Erythroblast (primary cell): ENCODE measurements around the gene C10orf143.

Source experiments
- DNase-seq, 2 experiments: peaks; one replicate each; lab custom pipeline; 2025; lab: John Stamatoyannopoulos, UW
- GATA1 ChIP-seq: IDR thresholded peaks from 2 replicates; pipeline ENCODE4 v1.6.1; 2011; ENCODE audit warnings: low read depth, mild to moderate bottlenecking, control low read depth, low read length, moderate library complexity
- POLR2A ChIP-seq: IDR thresholded peaks from 2 replicates; pipeline ENCODE4 v1.6.1; 2011; ENCODE audit warnings: mild to moderate bottlenecking, low read length

C10orf143 gene

DNA sequence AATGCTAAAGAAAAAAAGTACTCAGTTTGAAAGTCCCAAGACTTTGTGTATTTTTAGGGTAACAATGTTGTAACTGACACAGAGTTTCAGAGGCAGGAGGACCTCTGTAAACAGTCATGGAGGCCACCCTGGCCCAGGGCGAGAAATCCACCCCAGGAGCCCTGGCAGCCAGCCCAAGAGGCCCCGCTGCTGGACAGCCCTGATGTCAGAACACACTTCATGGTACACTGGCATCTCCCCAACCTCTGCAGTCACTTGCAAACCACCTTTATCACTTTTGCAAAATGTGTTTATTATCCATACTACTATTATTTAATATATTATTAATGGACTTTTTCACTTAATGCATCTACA lies 30.2 kb downstream of the C10orf143 start:
- DNase-seq: no peak
- TF ChIP-seq GATA1 (no peak), POLR2A (no peak)

- no peak for DNase-seq
- TF ChIP-seq GATA1: no peak
- TF ChIP-seq POLR2A: no peak
Measured at GRCh38 chr10:130079614-130080460, 30.8 kb downstream of the C10orf143 start.

DNA sequence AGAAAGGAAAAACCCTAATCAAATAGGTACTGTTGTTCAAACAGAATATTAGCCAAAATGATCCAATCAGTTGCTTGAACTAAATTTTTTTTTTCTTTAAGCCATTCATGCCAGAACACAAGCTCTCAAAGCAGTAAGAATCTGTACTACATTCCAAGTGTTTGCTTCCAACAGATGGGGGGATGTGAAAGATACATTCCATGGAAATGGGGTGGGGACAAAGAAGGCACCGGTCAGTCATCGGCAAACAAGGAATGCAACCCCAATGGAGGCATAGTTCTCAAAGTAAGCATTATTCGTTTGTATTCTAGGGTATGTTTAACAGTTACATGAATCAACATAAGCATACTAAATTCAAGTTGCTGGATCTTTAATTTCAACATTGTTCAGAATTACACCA lies 32.5 kb downstream of the C10orf143 start:
- TF ChIP-seq GATA1 (no peak), POLR2A (no peak)
- no peak for DNase-seq

DNA sequence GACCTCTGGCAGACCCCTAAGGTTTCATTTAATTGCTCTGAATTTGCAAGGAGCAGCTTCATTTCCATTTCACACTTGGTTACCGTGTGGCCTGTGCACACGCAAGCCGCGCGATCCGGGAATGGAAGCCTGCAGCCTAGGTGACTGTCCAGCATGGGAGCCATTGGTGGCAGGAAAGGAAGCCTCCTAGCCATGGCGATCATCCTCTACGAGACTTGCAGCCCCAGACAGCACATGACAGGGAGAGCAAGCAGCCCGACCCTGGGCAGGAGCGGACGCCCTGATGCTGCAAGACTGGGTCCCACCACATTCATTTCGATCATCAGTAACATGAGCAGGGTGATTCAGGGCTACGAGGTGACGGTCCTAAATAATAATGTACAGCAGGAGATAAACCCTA lies 33.9 kb downstream of the C10orf143 start:
- TF ChIP-seq GATA1: no peak
- TF ChIP-seq POLR2A: no peak
- no peak for DNase-seq

GRCh38 chr10:130074639-130075038 lies 36.0 kb downstream of the C10orf143 start:
- TF ChIP-seq POLR2A (no peak), GATA1 (no peak)
- no peak for DNase-seq

DNA sequence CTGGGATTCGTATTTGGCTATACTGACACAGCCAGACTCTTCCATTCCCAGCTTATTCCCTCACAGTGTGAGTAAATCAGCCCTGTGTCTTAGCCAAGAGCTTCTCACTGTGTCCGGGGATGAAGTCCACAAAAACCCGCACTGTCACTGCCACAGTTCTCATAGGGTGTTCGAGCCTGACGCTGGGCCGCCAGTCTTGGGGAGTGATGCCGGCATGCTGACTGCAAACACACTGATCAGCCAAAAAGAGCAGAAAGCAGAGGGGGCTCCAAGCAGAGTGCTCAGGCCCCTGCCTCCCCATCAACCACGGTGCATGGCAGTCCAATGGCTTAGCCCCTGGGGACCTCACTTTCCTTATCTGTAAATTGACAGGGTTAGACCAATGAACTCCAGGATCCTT lies 36.7 kb downstream of the C10orf143 start:
- TF ChIP-seq GATA1: no peak
- no peak for TF ChIP-seq POLR2A
- DNase-seq: no peak

GRCh38 chr10:130072247-130072646 lies 38.4 kb downstream of the C10orf143 start:
- DNase-seq: no peak

GRCh38 chr10:130067893-130068292 lies 42.7 kb downstream of the C10orf143 start:
- TF ChIP-seq POLR2A (no peak), GATA1 (no peak)
- no peak for DNase-seq

More at GRCh38 chr10:130072247-130072646, 38.4 kb downstream of the C10orf143 start:
- TF ChIP-seq GATA1 (no peak), POLR2A (no peak)

- no peak for DNase-seq
- TF ChIP-seq POLR2A (no peak), GATA1 (no peak)
Measured at GRCh38 chr10:130066743-130067142, 43.9 kb downstream of the C10orf143 start.

GRCh38 chr10:130065251-130065650 lies 45.4 kb downstream of the C10orf143 start:
- no peak for DNase-seq
- TF ChIP-seq GATA1: no peak
- no peak for TF ChIP-seq POLR2A

- no peak for TF ChIP-seq POLR2A
- TF ChIP-seq GATA1: no peak
- DNase-seq: no peak
Measured at GRCh38 chr10:130064783-130065182, 45.8 kb downstream of the C10orf143 start.

- TF ChIP-seq POLR2A: no peak
- TF ChIP-seq GATA1: no peak
- no peak for DNase-seq
Measured at GRCh38 chr10:130062976-130063375, 47.7 kb downstream of the C10orf143 start.

DNA sequence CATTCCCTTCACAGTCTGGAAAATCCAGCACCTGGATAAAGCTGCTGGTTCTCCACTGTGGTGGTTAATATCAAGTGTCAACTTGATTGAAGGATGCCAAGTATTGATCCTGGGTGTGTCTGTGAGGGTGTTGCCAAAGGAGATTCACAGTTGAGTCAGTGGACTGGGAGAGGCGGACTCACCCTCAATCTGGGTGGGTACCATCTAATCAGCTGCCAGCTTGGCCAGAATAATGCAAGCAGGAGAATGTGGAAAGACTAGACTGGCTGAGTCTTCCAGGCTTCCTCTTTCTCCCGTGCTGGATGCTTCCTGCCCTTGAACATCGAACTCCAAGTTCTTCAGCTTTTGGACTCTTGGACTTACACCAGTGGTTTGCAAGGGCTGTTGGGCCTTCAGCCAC lies 48.4 kb downstream of the C10orf143 start:
- no peak for DNase-seq
- TF ChIP-seq GATA1 (no peak), POLR2A (no peak)

- DNase-seq: no peak
- no peak for TF ChIP-seq POLR2A
- no peak for TF ChIP-seq GATA1
Measured at GRCh38 chr10:130061760-130062159, 48.9 kb downstream of the C10orf143 start.

DNA sequence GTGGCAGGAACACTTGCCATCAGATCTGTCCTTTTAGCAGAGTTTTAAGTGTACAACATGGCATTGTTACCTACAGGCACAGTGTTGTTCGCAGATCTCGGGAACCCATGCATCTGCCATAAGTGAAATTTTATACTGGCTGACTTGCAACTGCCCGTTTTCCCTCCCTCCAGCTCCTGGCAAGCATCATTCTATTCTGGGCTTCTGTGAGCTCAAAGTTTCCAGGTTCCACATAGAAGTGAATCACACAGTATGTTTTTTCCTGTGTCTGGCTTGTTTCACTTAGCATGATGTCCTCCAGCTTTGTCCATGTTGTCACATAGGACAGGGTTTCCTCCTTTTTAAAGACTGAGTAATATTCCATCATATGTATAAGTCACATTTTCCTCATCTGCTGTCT lies 56.6 kb downstream of the C10orf143 start:
- TF ChIP-seq GATA1 (no peak), POLR2A (no peak)

More for the DNA sequence above, 56.6 kb downstream of the C10orf143 start:
- DNase-seq: no peak
